OCI-LY7 (cell line): Measurements from ENCODE around the gene CALR3. TPM values are rescaled to one million over a fixed set of nuclear protein-coding genes. Genes with fewer than 3 reads are reported as not detected.

ENCODE experiments used
- BruUV-seq: library from RNA; stranded (reverse); fragments of 400-500 nt; replicated peaks from 2 replicates; lab custom pipeline; 2021; lab: Mats Ljungman, UMichigan
- CTCF ChIA-PET: fragments of 300-600 bp; sonication (Branson Sonifier 250); formaldehyde crosslinking; loops from one replicate; lab custom pipeline; 2022; ENCODE audit warnings: antibody characterized with exemption; ENCODE audit not compliant: unreplicated experiment; lab: Charles Lee
- POLR2A ChIA-PET: fragments of 300-600 bp; sonication (Branson Sonifier 250); formaldehyde crosslinking; loops from one replicate; lab custom pipeline; 2022; ENCODE audit warnings: antibody characterized with exemption; lab: Charles Lee
- DNase-seq: peaks from one replicate; pipeline ENCODE4 v3.0.0-alpha.2; 2015; ENCODE audit warnings: low spot score
- H2AFZ ChIP-seq: fragments of 200-600 bp; sonication (generic), shearing (Covaris generic); 2 replicates; pipeline ENCODE4 v1.6.1; 2014; ENCODE audit warnings: mild to moderate bottlenecking, antibody characterized with exemption, low read length, moderate library complexity
- H3K27ac ChIP-seq: fragments of 200-600 bp; sonication (generic); 2 replicates; pipeline ENCODE4 v1.5.1; 2014; ENCODE audit warnings: mixed run types, low read depth, mild to moderate bottlenecking, moderate library complexity, low read length, inconsistent platforms; ENCODE audit not compliant: poor library complexity, severe bottlenecking
- H3K36me3 ChIP-seq: fragments of 200-600 bp; sonication (generic); 2 replicates; pipeline ENCODE4 v1.6.1; 2014; ENCODE audit warnings: mild to moderate bottlenecking, antibody characterized with exemption, low read length, moderate library complexity, mixed read lengths; ENCODE audit not compliant: insufficient read depth
- H3K4me1 ChIP-seq: fragments of 200-600 bp; sonication (generic); 2 replicates; pipeline ENCODE4 v1.5.1; 2014; ENCODE audit warnings: mild to moderate bottlenecking, low read length; ENCODE audit not compliant: insufficient read depth, poor library complexity, severe bottlenecking
- H3K4me2 ChIP-seq: fragments of 200-600 bp; sonication (generic); 2 replicates; pipeline ENCODE4 v1.6.1; 2014; ENCODE audit warnings: mild to moderate bottlenecking, low read length
- H3K4me3 ChIP-seq: fragments of 200-600 bp; sonication (generic); 2 replicates; pipeline ENCODE4 v1.5.1; 2014; ENCODE audit warnings: mild to moderate bottlenecking, low read depth, low read length; ENCODE audit not compliant: poor library complexity, severe bottlenecking
- H3K79me2 ChIP-seq: fragments of 200-600 bp; sonication (generic); 2 replicates; pipeline ENCODE4 v1.6.1; 2016; ENCODE audit warnings: low read depth, mild to moderate bottlenecking, low read length, moderate library complexity, mixed read lengths; ENCODE audit not compliant: insufficient read depth
- H3K9me2 ChIP-seq: fragments of 200-600 bp; sonication (generic); 2 replicates; pipeline ENCODE4 v1.6.1; 2016; ENCODE audit warnings: mild to moderate bottlenecking, low read length, mixed read lengths; ENCODE audit not compliant: insufficient read depth
- H3K9me3 ChIP-seq: fragments of 200-600 bp; sonication (generic); 2 replicates; pipeline ENCODE4 v1.6.1; 2014; ENCODE audit warnings: mild to moderate bottlenecking, mixed run types, low read length, mixed read lengths
- H4K20me1 ChIP-seq: fragments of 200-600 bp; sonication (generic); 2 replicates; pipeline ENCODE4 v1.6.1; 2014; ENCODE audit warnings: mild to moderate bottlenecking, antibody characterized with exemption, low read length, moderate library complexity, mixed read lengths; ENCODE audit not compliant: insufficient read depth
- EZH2phosphoT487 ChIP-seq: fragments of 200-600 bp; sonication (generic); IDR thresholded peaks from 2 replicates; pipeline ENCODE4 v1.6.1; 2018; ENCODE audit warnings: low read depth, borderline replicate concordance, mild to moderate bottlenecking, mixed run types, antibody characterized with exemption, low read length, moderate library complexity, mixed read lengths
- intact Hi-C: fragments of 100-400 bp; cut with micrococcal nuclease; formaldehyde crosslinking; loops from one replicate; pipeline ENCODE4 v1.10.0; 2022; ENCODE audit not compliant: unreplicated experiment
- small RNA-seq: library from RNA; depleted of rRNA; stranded (forward); fragments of <200 nt; gene quantifications from one replicate; pipeline ENCODE3, GENCODE V24; 2014
- total RNA-seq, 2 experiments: library from RNA; depleted of rRNA in 1 of 2; stranded (reverse); fragments of >200 nt in 1 of 2; shearing (Covaris generic) in 1 of 2; gene quantifications; 2 replicates each; pipeline ENCODE4 v1.2.3, GENCODE V29; 2014 to 2022
- TF ChIP-seq, protein P1 (sequence below): fragments of 200-600 bp; sonication (generic); conservative IDR thresholded peaks from 2 replicates; pipeline ENCODE4 v1.5.1; 2014; ENCODE audit warnings: mild to moderate bottlenecking, antibody characterized with exemption, low read length, moderate library complexity, mixed read lengths

CALR3 gene
- total RNA-seq, 2 experiments from 2014 or later, result not detected

DNA sequence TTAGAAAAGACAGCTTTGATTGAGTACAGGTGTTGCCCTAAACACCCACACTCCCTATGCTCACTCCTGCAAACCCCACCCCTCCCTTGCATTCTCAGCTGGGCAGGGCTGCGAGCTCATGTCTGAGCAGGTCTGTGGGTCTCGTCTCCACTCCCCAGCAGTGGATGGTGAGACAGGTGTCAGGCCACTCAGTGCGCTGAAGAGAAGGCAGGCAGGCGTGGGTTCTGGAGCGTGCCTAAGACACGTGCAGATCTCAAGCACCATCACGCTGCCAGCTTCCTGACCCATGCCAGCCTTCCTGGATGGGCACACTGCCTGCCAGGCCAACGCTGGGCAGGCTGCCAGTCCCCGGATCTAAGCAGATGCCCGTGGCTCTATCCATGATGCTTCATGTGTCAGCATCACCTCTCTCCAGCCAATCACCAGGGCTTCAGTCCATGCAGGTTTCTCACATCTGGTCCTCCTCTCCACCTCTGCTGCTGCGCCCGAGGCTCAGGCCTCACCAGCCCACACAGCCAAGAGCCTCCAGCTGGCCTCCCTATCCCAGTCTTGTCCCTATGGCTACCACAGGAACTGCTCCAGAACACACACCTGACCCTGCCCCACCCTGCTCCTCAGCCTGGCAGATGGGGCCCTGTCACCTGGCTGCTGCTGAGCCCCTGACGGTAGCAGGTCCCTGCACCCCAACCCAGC is 66.8 kb downstream of the CALR3 start:
- Histone ChIP-seq H3K4me3 (no peak overlapping the region), H3K36me3 (peaks cover 76% of the 10 kb centered on the region), H3K9me3 (no peaks in the 10 kb centered on the region), H3K79me2 (no peaks in the 10 kb centered on the region), H4K20me1 (no peaks in the 10 kb centered on the region), H2AFZ (no peak overlapping the region), H3K27ac (no peak overlapping the region), H3K4me2 (no peak overlapping the region), H3K4me1 (no peaks in the 10 kb centered on the region), H3K9me2 (no peaks in the 10 kb centered on the region)
- intact Hi-C loops, result no loop called here
- ChIA-PET POLR2A (no interaction called here), CTCF (interaction anchor here (0.5 kb wide), 1 partner anchor 53 kb away, joined by 3 read pairs; no protein-coding TSS in a partner anchor)
- DNase-seq, result no peak
- no peak for TF ChIP-seq EZH2phosphoT487
- TF ChIP-seq, protein P1, sequence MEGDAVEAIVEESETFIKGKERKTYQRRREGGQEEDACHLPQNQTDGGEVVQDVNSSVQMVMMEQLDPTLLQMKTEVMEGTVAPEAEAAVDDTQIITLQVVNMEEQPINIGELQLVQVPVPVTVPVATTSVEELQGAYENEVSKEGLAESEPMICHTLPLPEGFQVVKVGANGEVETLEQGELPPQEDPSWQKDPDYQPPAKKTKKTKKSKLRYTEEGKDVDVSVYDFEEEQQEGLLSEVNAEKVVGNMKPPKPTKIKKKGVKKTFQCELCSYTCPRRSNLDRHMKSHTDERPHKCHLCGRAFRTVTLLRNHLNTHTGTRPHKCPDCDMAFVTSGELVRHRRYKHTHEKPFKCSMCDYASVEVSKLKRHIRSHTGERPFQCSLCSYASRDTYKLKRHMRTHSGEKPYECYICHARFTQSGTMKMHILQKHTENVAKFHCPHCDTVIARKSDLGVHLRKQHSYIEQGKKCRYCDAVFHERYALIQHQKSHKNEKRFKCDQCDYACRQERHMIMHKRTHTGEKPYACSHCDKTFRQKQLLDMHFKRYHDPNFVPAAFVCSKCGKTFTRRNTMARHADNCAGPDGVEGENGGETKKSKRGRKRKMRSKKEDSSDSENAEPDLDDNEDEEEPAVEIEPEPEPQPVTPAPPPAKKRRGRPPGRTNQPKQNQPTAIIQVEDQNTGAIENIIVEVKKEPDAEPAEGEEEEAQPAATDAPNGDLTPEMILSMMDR, result no peak
- BruUV-seq, result no TSS peak

Small RNA genes within 50 kb of the gene (small RNA-seq; reads per million reads assigned to genes)
- not detected for gene RN7SL146P

Other genes starting within 250 kb of the CALR3 start
- gene KLF2, start 171.3 kb downstream of the CALR3 start, total RNA-seq (2014; rRNA removed; shearing (Covaris generic)), result 4.5 and 8.6 TPM in 2 replicates
- gene KLF2, start 171.3 kb downstream of the CALR3 start, total RNA-seq (2022), result 6.2 and 8.2 TPM in 2 replicates
- gene EPS15L1, start 24.2 kb downstream of the CALR3 start, total RNA-seq (2014; rRNA removed; shearing (Covaris generic)), result 22.4 and 28.1 TPM in 2 replicates
- 67.0 and 67.1 TPM in 2 replicates for gene EPS15L1, start 24.2 kb downstream of the CALR3 start, total RNA-seq (2022)
- gene C19orf44, start 227 bp upstream of the CALR3 start, total RNA-seq (2014; rRNA removed; shearing (Covaris generic)), result 5.2 and 6.8 TPM in 2 replicates
- gene C19orf44, start 227 bp upstream of the CALR3 start, total RNA-seq (2022), result 7.6 and 8.4 TPM in 2 replicates
- 14.6 and 15.6 TPM in 2 replicates for gene CHERP, start 46.3 kb upstream of the CALR3 start, total RNA-seq (2014; rRNA removed; shearing (Covaris generic))
- 87.1 and 87.2 TPM in 2 replicates for gene CHERP, start 46.3 kb upstream of the CALR3 start, total RNA-seq (2022)
- gene SLC35E1, start 76.2 kb upstream of the CALR3 start, total RNA-seq (2014; rRNA removed; shearing (Covaris generic)), result 17.3 and 21.1 TPM in 2 replicates
- 37.2 and 41.2 TPM in 2 replicates for gene SLC35E1, start 76.2 kb upstream of the CALR3 start, total RNA-seq (2022)
- 17.2 and 19.4 TPM in 2 replicates for gene MED26, start 132.0 kb upstream of the CALR3 start, total RNA-seq (2014; rRNA removed; shearing (Covaris generic))
- gene MED26, start 132.0 kb upstream of the CALR3 start, total RNA-seq (2022), result 26.8 and 27.1 TPM in 2 replicates
- gene SMIM7, start 164.0 kb upstream of the CALR3 start, total RNA-seq (2014; rRNA removed; shearing (Covaris generic)), result 75.5 and 87.0 TPM in 2 replicates
- gene SMIM7, start 164.0 kb upstream of the CALR3 start, total RNA-seq (2022), result 96.3 and 104 TPM in 2 replicates
- gene TMEM38A, start 165.0 kb upstream of the CALR3 start, total RNA-seq (2014; rRNA removed; shearing (Covaris generic)), result 10.3 and 20.4 TPM in 2 replicates
- 18.1 and 23.6 TPM in 2 replicates for gene TMEM38A, start 165.0 kb upstream of the CALR3 start, total RNA-seq (2022)
- 0.05 and 0.09 TPM in 2 replicates for gene NWD1, start 223.7 kb upstream of the CALR3 start, total RNA-seq (2014; rRNA removed; shearing (Covaris generic))
- gene NWD1, start 223.7 kb upstream of the CALR3 start, total RNA-seq (2022), result 0.37 and 0.49 TPM in 2 replicates